GM12872 (cell line): ENCODE measurements around the gene RNF215.

Experiments
- CTCF ChIP-seq: IDR thresholded peaks from 3 replicates; pipeline ENCODE4 v1.5.1; 2011; ENCODE audit warnings: low read depth, mild to moderate bottlenecking, low read length, moderate library complexity; ENCODE audit not compliant: insufficient read depth

Gene RNF215

GRCh38 chr22:30397656-30398635 is 10.7 kb upstream of the RNF215 start:
- TF ChIP-seq CTCF: no peak

- TF ChIP-seq CTCF: no peak
Observed at GRCh38 chr22:30396871-30397655, 9.9 kb upstream of the RNF215 start, which contains the start of gene SEC14L2. SEC14L2 (plus strand) TSS chr22:30397018; CDS start chr22:30397117, 99 bp downstream.

GRCh38 chr22:30393885-30394284 is 6.7 kb upstream of the RNF215 start:
- TF ChIP-seq CTCF: no peak

- no peak for TF ChIP-seq CTCF
Observed at GRCh38 chr22:30393322-30393680, 6.1 kb upstream of the RNF215 start.

GRCh38 chr22:30392661-30393321 is 5.6 kb upstream of the RNF215 start:
- TF ChIP-seq CTCF: no peak

GRCh38 chr22:30390974-30391691 is 3.9 kb upstream of the RNF215 start:
- peak; percentile 89 for TF ChIP-seq CTCF
